ENCODE data around the gene PAGE5.

PAGE5 gene

DNA sequence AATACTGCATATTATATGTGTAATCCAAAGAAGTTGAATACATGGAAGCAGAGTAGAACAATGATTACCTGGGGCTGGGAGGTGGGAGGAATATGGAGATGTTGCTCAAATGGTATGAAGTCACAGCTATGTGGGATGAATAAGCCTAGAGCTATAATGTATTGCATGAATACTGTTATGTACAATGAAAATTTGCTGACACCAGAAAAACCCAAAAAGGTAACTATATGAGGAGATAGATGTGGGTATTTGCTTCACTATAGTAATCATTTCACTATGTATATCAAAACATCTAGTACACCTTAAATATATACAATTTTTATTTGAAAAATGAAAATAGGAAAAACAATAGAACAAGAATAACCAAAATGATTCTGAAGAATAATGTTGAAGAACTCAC, 33.4 kb downstream of the PAGE5 start:
- no peaks in the 10 kb centered on the region for H3K27me3 ChIP-seq (ENCODE audit: insufficient read depth, poor library complexity, severe bottlenecking)
- no peak for DNase-seq (ENCODE audit: low read depth in 1 of 2, low spot score in 1 of 2)
- no peak overlapping the region for H3K4me3 ChIP-seq (replicated peaks; ENCODE audit: insufficient read depth, low read length)
- TF ChIP-seq, protein P1, sequence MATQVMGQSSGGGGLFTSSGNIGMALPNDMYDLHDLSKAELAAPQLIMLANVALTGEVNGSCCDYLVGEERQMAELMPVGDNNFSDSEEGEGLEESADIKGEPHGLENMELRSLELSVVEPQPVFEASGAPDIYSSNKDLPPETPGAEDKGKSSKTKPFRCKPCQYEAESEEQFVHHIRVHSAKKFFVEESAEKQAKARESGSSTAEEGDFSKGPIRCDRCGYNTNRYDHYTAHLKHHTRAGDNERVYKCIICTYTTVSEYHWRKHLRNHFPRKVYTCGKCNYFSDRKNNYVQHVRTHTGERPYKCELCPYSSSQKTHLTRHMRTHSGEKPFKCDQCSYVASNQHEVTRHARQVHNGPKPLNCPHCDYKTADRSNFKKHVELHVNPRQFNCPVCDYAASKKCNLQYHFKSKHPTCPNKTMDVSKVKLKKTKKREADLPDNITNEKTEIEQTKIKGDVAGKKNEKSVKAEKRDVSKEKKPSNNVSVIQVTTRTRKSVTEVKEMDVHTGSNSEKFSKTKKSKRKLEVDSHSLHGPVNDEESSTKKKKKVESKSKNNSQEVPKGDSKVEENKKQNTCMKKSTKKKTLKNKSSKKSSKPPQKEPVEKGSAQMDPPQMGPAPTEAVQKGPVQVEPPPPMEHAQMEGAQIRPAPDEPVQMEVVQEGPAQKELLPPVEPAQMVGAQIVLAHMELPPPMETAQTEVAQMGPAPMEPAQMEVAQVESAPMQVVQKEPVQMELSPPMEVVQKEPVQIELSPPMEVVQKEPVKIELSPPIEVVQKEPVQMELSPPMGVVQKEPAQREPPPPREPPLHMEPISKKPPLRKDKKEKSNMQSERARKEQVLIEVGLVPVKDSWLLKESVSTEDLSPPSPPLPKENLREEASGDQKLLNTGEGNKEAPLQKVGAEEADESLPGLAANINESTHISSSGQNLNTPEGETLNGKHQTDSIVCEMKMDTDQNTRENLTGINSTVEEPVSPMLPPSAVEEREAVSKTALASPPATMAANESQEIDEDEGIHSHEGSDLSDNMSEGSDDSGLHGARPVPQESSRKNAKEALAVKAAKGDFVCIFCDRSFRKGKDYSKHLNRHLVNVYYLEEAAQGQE (IDR thresholded peaks at IDR 0.05; ENCODE audit: insufficient replicate concordance, low read depth), result no peak
- no peak for TF ChIP-seq POLR2AphosphoS5 (IDR thresholded peaks at IDR 0.05; ENCODE audit: low read depth)
- TF ChIP-seq GABPA (IDR thresholded peaks at IDR 0.05; ENCODE audit: low read depth), result no peak
- no peak for TF ChIP-seq SPI1 (IDR thresholded peaks at IDR 0.05; ENCODE audit: borderline replicate concordance, low read depth)
- TF ChIP-seq CTCF (IDR thresholded peaks at IDR 0.05; ENCODE audit: insufficient read depth, low read length), result no peak
- H3K27ac ChIP-seq (replicated peaks), result no peak overlapping the region

DNA sequence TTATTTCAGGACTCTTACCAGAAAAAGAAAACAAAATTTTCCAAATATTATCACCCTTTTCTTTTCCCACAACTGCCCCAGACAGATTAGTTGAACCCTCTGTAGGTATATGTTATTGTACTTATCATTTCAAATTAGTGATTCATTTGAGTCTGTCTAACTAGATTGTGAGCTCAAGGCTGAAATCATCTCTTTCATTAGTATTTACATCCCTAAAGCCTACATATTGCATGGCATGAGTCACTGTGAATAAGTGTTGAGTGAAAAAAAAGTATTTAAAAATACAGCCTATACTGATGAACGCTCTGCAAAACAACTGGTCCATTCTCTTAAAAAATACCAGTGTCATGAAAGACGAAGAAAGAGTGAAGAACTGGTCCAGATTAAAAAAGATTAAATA, 40.7 kb downstream of the PAGE5 start:
- Histone ChIP-seq H3K4me3 (replicated peaks; ENCODE audit: insufficient read depth, low read length) (no peak overlapping the region), H3K27ac (replicated peaks) (no peak overlapping the region), H3K27me3 (ENCODE audit: insufficient read depth, poor library complexity, severe bottlenecking) (no peaks in the 10 kb centered on the region)
- TF ChIP-seq, protein P1 (IDR thresholded peaks at IDR 0.05; ENCODE audit: insufficient replicate concordance, low read depth), result no peak
- TF ChIP-seq GABPA (IDR thresholded peaks at IDR 0.05; ENCODE audit: low read depth), result no peak
- TF ChIP-seq POLR2AphosphoS5 (IDR thresholded peaks at IDR 0.05; ENCODE audit: low read depth), result no peak
- no peak for TF ChIP-seq CTCF (IDR thresholded peaks at IDR 0.05; ENCODE audit: insufficient read depth, low read length)
- no peak for TF ChIP-seq SPI1 (IDR thresholded peaks at IDR 0.05; ENCODE audit: borderline replicate concordance, low read depth)
- DNase-seq (ENCODE audit: low read depth in 1 of 2, low spot score in 1 of 2), result no peak

DNA sequence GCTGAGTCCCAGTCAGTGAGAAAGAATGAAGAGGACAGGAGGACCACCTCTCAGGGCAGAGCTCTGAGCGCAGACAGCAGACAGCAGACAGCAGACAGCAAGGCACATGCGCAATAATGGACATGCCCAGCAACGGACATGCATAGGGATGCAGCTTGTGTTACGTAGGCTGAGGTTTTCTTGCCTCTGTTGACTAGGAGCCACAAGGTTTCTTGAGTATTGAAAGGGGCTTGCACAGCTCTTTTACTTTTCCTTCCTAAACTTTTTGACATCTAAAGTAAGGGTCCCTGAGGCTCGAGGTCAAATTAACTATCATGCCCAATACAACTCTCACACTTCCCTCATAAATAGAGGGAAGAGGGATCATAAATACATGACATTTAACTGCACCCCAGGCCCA, 44.7 kb downstream of the PAGE5 start, which contains the start of gene PAGE3:
Gene PAGE3 (minus strand): TSS at position 101 of the 400 bp plus-strand sequence. CDS start 1,013 bp downstream, outside the sequence.
- no peak for DNase-seq (ENCODE audit: low read depth in 1 of 2, low spot score in 1 of 2)
- H3K4me3 ChIP-seq (replicated peaks; ENCODE audit: insufficient read depth, low read length), result no peak within 1 kb of the TSS
- TF ChIP-seq, protein P1 (IDR thresholded peaks at IDR 0.05; ENCODE audit: insufficient replicate concordance, low read depth), result no peak
- TF ChIP-seq POLR2AphosphoS5 (IDR thresholded peaks at IDR 0.05; ENCODE audit: low read depth) (no peak), SPI1 (IDR thresholded peaks at IDR 0.05; ENCODE audit: borderline replicate concordance, low read depth) (no peak), GABPA (IDR thresholded peaks at IDR 0.05; ENCODE audit: low read depth) (no peak), CTCF (IDR thresholded peaks at IDR 0.05; ENCODE audit: insufficient read depth, low read length) (no peak)
- H3K27ac ChIP-seq (replicated peaks), result no peak within 1 kb of the TSS
- H3K27me3 ChIP-seq (ENCODE audit: insufficient read depth, poor library complexity, severe bottlenecking), result no peaks in the 10 kb centered on the region

Measured in HL-60 (cell line).